Activated T-helper 2 cell treated with anti-CD3 and anti-CD28 coated beads, Interferon-gamma antibody, Interleukin-2, Interleukin-4, amounts not matched to agents 10 μg/mL and 5 μg/mL and 100 μg/mL, durations not matched to agents 14 hours and 24 hours and 36 hours (primary cell): Measurements from ENCODE around the gene CCDC27. TPM values are rescaled to one million over a fixed set of nuclear protein-coding genes. Genes with fewer than 3 reads are reported as not detected.
A peak's percentile ranks its signal among the peaks of the same experiment; 100 is the strongest.
"Not testable (repeated sequence)": the region's sequence is repeated elsewhere in the genome, so short reads cannot be mapped to it uniquely, and the experiment has no call there.

Experiments used
- DNase-seq: peaks from one replicate; pipeline ENCODE4 v3.0.0; 2021; ENCODE audit warnings: low spot score
- H3K27ac Mint-ChIP-seq: one replicate; pipeline ENCODE4 v1.8.0; 2021; ENCODE audit warnings: mixed read lengths
- H3K27me3 Mint-ChIP-seq: one replicate; pipeline ENCODE4 v1.8.0; 2021; ENCODE audit warnings: low read depth, mixed read lengths
- H3K36me3 Mint-ChIP-seq: one replicate; pipeline ENCODE4 v1.8.0; 2021; ENCODE audit warnings: low read depth, mixed read lengths
- H3K4me1 Mint-ChIP-seq: one replicate; pipeline ENCODE4 v1.8.0; 2021; ENCODE audit warnings: low read depth, mixed read lengths
- H3K4me3 Mint-ChIP-seq: one replicate; pipeline ENCODE4 v1.8.0; 2021; ENCODE audit warnings: low read depth, mild to moderate bottlenecking, moderate library complexity, mixed read lengths
- H3K9me3 Mint-ChIP-seq: one replicate; pipeline ENCODE4 v1.8.0; 2021; ENCODE audit warnings: mixed read lengths
- intact Hi-C: fragments of 100-400 bp; cut with micrococcal nuclease; formaldehyde crosslinking; loops from one replicate; pipeline ENCODE4 v1.15.1; 2023
- total RNA-seq: library from RNA; stranded (reverse); gene quantifications from 2 replicates; pipeline ENCODE4 v1.2.3, GENCODE V29; 2022

The CCDC27 gene
- total RNA-seq, 1 donor from 2014 or later, result not detected

DNA sequence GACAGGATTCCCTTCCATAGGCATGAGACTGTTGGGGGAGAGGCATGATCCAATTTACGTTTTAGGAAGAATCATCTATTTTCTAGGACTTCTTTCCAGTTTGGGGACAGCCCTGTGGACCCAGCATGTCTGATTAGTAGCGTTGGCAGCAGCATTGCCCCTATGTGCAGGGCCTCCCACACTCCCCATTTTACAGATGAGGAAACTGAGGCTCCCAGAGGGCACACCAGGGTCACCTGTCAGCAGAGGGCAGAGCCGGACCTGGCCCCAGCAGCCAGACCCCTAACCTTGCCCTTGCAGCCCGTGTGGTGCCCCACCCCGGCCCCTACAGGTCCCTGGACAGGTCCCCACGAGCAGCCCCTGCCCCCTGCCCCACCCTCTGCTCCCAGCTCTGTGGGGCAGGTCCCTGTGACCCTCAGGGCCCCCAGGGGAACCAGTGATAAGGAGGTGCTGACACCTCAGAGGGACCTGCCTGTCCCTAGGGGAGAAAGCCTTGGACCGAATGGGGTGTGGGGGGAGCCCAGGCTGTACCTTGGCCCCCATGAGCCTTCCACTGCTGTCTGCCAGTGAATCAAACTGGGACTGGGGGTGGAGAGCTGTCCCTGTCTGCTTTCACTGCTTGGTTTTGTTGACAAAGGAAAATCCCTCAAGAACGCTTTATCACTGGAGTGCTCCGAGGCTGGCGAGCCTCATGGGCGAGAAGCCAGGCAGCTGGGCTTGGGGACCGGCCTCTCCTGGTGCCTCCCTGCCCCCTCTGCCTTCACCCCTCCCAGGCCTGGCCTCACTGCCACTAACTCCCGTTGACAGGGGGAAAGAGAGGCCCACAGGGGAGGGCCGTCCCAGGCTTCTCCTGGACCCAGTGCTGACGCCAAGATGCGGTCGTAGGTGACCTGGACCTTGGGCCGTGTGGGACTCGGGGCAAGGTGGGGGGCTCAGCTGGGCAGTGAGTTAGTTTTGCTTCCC is 39.4 kb upstream of the CCDC27 start:
- no peaks in the 10 kb centered on the region for H3K9me3 Mint-ChIP-seq
- no peaks in the 10 kb centered on the region for H3K27me3 Mint-ChIP-seq
- DNase-seq, result no peak
- H3K36me3 Mint-ChIP-seq, result no peaks in the 10 kb centered on the region
- no peaks in the 10 kb centered on the region for H3K4me1 Mint-ChIP-seq
- H3K4me3 Mint-ChIP-seq, result no peak overlapping the region
- intact Hi-C loops, result no loop called here
- no peak overlapping the region for H3K27ac Mint-ChIP-seq

- Mint-ChIP-seq H3K4me3 (no peak overlapping the region), H3K27ac (no peak overlapping the region), H3K9me3 (no peaks in the 10 kb centered on the region), H3K4me1 (no peaks in the 10 kb centered on the region), H3K27me3 (no peaks in the 10 kb centered on the region), H3K36me3 (no peaks in the 10 kb centered on the region)
- intact Hi-C loops, result no loop called here
- DNase-seq, result no peak
Measured at GRCh38 chr1:3713840-3714239, 38.4 kb upstream of the CCDC27 start.

GRCh38 chr1:3714284-3714741 is 37.9 kb upstream of the CCDC27 start:
- Mint-ChIP-seq H3K4me1 (no peaks in the 10 kb centered on the region), H3K36me3 (no peaks in the 10 kb centered on the region), H3K27ac (no peak overlapping the region), H3K4me3 (no peak overlapping the region), H3K27me3 (no peaks in the 10 kb centered on the region), H3K9me3 (no peaks in the 10 kb centered on the region)
- DNase-seq, result no peak
- intact Hi-C loops, result no loop called here

GRCh38 chr1:3714814-3715213 is 37.4 kb upstream of the CCDC27 start:
- H3K27me3 Mint-ChIP-seq, result no peaks in the 10 kb centered on the region
- DNase-seq, result no peak
- H3K4me3 Mint-ChIP-seq, result no peak overlapping the region
- H3K36me3 Mint-ChIP-seq, result no peaks in the 10 kb centered on the region
- H3K4me1 Mint-ChIP-seq, result no peaks in the 10 kb centered on the region
- H3K27ac Mint-ChIP-seq, result no peak overlapping the region
- intact Hi-C loops, result no loop called here
- H3K9me3 Mint-ChIP-seq, result no peaks in the 10 kb centered on the region

- intact Hi-C loops, result no loop called here
- Mint-ChIP-seq H3K27me3 (no peaks in the 10 kb centered on the region), H3K4me1 (no peaks in the 10 kb centered on the region), H3K4me3 (no peak overlapping the region), H3K36me3 (no peaks in the 10 kb centered on the region), H3K27ac (no peak overlapping the region), H3K9me3 (no peaks in the 10 kb centered on the region)
- DNase-seq, result no peak
Measured at GRCh38 chr1:3716351-3716750, 35.9 kb upstream of the CCDC27 start.

GRCh38 chr1:3717041-3717714 is 35.1 kb upstream of the CCDC27 start:
- intact Hi-C loops, result no loop called here
- H3K9me3 Mint-ChIP-seq, result no peaks in the 10 kb centered on the region
- no peaks in the 10 kb centered on the region for H3K36me3 Mint-ChIP-seq
- H3K27me3 Mint-ChIP-seq, result no peaks in the 10 kb centered on the region
- no peak overlapping the region for H3K4me3 Mint-ChIP-seq
- no peak for DNase-seq
- H3K27ac Mint-ChIP-seq, result no peak overlapping the region
- no peaks in the 10 kb centered on the region for H3K4me1 Mint-ChIP-seq

- DNase-seq, result no peak
- intact Hi-C loops, result no loop called here
Measured at GRCh38 chr1:3717715-3718601, 34.3 kb upstream of the CCDC27 start.

DNA sequence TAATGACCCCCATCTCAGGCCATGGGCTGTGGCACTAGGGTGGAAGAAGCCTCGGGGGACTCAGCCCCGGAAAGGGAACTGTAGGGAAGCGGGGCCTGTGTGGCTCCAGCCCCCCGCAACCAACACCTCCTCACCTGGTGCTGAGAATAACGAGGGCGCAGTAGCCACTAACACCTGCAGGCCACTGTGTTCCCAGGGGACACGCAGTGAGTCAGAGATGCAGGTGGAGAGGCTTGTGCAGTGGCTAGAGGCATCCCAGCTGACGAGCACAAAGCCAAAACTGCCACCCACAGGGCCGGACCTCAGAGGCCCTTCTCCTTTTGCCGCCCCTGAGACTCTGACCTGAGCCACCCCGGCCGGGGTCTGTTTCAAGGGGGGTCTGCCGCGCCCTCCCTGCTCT is 33.5 kb upstream of the CCDC27 start:
- intact Hi-C loops, result no loop called here
- DNase-seq, result no peak
- no peak overlapping the region for H3K4me3 Mint-ChIP-seq
- no peaks in the 10 kb centered on the region for H3K36me3 Mint-ChIP-seq
- H3K4me1 Mint-ChIP-seq, result no peaks in the 10 kb centered on the region
- H3K27ac Mint-ChIP-seq, result no peak overlapping the region
- no peaks in the 10 kb centered on the region for H3K9me3 Mint-ChIP-seq
- H3K27me3 Mint-ChIP-seq, result no peaks in the 10 kb centered on the region

More at GRCh38 chr1:3717715-3718601, 34.3 kb upstream of the CCDC27 start:
- H3K27me3 Mint-ChIP-seq, result no peaks in the 10 kb centered on the region
- H3K9me3 Mint-ChIP-seq, result no peaks in the 10 kb centered on the region
- H3K4me1 Mint-ChIP-seq, result no peaks in the 10 kb centered on the region
- H3K27ac Mint-ChIP-seq, result no peak overlapping the region
- H3K4me3 Mint-ChIP-seq, result no peak overlapping the region
- no peaks in the 10 kb centered on the region for H3K36me3 Mint-ChIP-seq

DNA sequence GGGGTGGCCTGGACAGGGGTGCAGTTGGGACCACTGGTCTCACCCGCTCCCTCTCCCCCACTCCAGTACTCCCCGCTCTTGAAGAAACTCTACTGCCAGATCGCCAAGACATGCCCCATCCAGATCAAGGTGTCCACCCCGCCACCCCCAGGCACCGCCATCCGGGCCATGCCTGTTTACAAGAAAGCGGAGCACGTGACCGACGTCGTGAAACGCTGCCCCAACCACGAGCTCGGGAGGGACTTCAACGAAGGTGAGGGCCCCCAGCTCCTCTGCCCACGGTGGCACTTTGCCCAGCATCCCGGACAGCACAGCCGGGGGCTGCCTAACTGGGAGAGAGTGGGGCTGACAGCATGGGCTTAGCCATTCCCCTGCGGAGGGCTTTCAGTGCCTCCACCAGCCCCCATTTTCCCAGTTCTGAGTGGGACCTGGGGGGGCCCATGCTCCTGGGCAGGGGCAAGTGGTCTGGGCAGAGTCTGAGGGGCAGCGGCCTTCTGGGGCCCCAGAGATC is 30.2 kb upstream of the CCDC27 start:
- intact Hi-C loops, result no loop called here
- DNase-seq, result no peak
- H3K4me3 Mint-ChIP-seq, result no peak overlapping the region
- H3K9me3 Mint-ChIP-seq, result no peaks in the 10 kb centered on the region
- no peaks in the 10 kb centered on the region for H3K4me1 Mint-ChIP-seq
- H3K27ac Mint-ChIP-seq, result no peak overlapping the region
- no peaks in the 10 kb centered on the region for H3K27me3 Mint-ChIP-seq
- H3K36me3 Mint-ChIP-seq, result no peaks in the 10 kb centered on the region

DNA sequence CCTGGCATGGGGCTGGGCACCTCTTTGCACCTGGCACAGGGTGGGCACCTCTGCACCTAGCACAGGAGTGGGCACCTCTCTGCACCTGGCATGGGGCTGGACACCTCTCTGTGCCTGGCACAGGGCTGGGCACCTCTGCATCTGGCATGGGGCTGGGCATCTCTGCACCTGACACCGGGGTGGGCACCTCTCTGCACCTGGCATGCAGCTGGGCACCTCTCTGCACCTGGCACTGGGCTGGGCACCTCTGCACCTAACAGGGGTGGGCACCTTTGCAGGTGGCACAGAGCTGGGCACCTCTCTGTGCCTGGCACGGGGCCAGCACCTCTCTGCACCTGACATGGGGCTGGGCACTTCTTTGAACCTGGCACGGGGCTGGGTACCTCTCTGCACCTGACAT is 29.4 kb upstream of the CCDC27 start:
- Mint-ChIP-seq H3K9me3 (no peaks in the 10 kb centered on the region), H3K4me3 (no peak overlapping the region), H3K4me1 (no peaks in the 10 kb centered on the region), H3K27ac (no peak overlapping the region), H3K27me3 (no peaks in the 10 kb centered on the region), H3K36me3 (no peaks in the 10 kb centered on the region)
- DNase-seq, result no peak
- intact Hi-C loops, result no loop called here

DNA sequence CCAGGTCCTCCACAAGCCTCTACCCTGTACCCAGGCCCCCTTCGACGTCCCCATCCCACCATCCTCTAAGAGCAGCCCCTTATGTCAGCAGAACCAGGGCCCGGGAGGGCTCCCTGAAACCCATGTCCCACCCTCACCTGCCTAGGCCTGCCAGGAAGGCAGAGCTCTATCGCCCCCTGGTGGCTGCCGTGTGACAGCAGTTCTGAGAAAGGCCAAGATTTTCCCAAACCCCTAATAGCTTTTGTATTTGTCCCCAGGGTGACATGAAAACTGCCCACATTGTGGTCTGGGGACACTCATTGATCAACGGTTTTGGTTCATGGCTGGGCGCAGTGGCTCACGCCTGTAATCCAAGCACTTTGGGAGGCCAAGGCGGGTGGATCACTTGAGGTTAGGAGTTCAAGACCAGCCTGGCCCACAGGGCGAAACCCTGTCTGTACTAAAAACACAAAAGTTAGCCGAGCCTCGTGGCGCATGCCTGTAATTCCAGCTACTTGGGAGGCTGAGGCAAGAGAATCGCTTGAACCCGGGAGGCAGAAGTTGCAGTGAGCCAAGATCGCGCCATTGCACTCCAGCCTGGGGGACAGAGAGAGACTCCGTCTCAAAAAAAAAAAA is 27.7 kb upstream of the CCDC27 start:
- H3K36me3 Mint-ChIP-seq, intact Hi-C loops, H3K4me1 Mint-ChIP-seq, H3K9me3 Mint-ChIP-seq, H3K4me3 Mint-ChIP-seq, H3K27ac Mint-ChIP-seq, H3K27me3 Mint-ChIP-seq: not testable (repeated sequence)
- DNase-seq, result peak; percentile 60

DNA sequence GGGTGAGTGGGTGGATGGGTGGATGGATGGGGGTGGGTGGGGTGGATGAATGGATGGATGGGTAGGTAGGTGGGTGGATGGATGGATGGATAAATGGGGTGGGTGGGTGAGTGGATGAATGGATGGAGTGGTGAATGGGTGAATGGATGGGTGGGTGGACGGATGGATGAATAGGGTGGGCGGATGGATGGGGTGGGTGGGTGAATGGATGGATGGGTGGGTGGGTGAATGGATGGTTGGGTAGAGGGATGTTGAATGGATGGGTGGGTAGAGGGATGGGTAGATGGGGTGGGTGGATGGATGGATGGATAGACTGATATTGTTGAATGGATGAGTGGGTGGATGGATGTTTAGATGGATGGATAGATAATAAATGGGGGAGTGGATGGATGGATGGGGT is 26.9 kb upstream of the CCDC27 start:
- H3K27ac Mint-ChIP-seq, result no peak overlapping the region
- no peaks in the 10 kb centered on the region for H3K27me3 Mint-ChIP-seq
- H3K36me3 Mint-ChIP-seq, result no peaks in the 10 kb centered on the region
- no peak for DNase-seq
- no peak overlapping the region for H3K4me3 Mint-ChIP-seq
- intact Hi-C loops, result no loop called here
- H3K9me3 Mint-ChIP-seq, result no peaks in the 10 kb centered on the region
- H3K4me1 Mint-ChIP-seq, result no peaks in the 10 kb centered on the region
